MM.1S (cell line): ENCODE data around the gene SLC22A8.

Experiments used
- DNase-seq: peaks from one replicate; pipeline ENCODE4 v3.0.0-alpha.2; 2015
- H2AFZ ChIP-seq: fragments of 300-600 bp; sonication (generic); 2 replicates; pipeline ENCODE4 v1.6.0; 2016; ENCODE audit warnings: antibody characterized with exemption, low read length
- H3F3A ChIP-seq: fragments of 300-600 bp; sonication (generic); 2 replicates; pipeline ENCODE4 v1.6.1; 2016; ENCODE audit warnings: mild to moderate bottlenecking, antibody characterized with exemption, low read length, moderate library complexity, mixed read lengths; ENCODE audit not compliant: insufficient read depth
- H3K27ac ChIP-seq: fragments of 300-600 bp; sonication (generic); 2 replicates; pipeline ENCODE4 v1.5.1; 2016; ENCODE audit warnings: mild to moderate bottlenecking, low read length
- H3K27me3 ChIP-seq: fragments of 300-600 bp; sonication (generic); replicated peaks from 2 replicates; pipeline ENCODE4 v1.6.0; 2016; ENCODE audit warnings: low read length; ENCODE audit not compliant: insufficient read depth
- H3K36me3 ChIP-seq: fragments of 300-600 bp; sonication (generic); replicated peaks from 2 replicates; pipeline ENCODE4 v1.6.1; 2016; ENCODE audit warnings: mild to moderate bottlenecking, low read length, mixed read lengths; ENCODE audit not compliant: insufficient read depth
- H3K4me1 ChIP-seq: fragments of 300-600 bp; sonication (generic); 2 replicates; pipeline ENCODE4 v1.6.1; 2016; ENCODE audit warnings: low read length, mixed read lengths
- H3K4me2 ChIP-seq: fragments of 300-600 bp; sonication (generic); 2 replicates; pipeline ENCODE4 v1.6.0; 2016; ENCODE audit warnings: low read depth, low read length
- H3K4me3 ChIP-seq: fragments of 300-600 bp; sonication (generic); 2 replicates; pipeline ENCODE4 v1.5.1; 2016; ENCODE audit warnings: low read length, mixed read lengths
- H3K79me2 ChIP-seq: fragments of 300-600 bp; sonication (generic); 2 replicates; pipeline ENCODE4 v1.6.1; 2016; ENCODE audit warnings: mixed run types, low read length, mixed read lengths
- H3K9ac ChIP-seq: fragments of 300-600 bp; sonication (generic); 2 replicates; pipeline ENCODE4 v1.6.1; 2016; ENCODE audit warnings: low read length, mixed read lengths
- H3K9me2 ChIP-seq: fragments of 300-600 bp; sonication (generic); replicated peaks from 2 replicates; pipeline ENCODE4 v1.6.1; 2016; ENCODE audit warnings: mild to moderate bottlenecking, low read length, mixed read lengths; ENCODE audit not compliant: insufficient read depth
- H3K9me3 ChIP-seq: fragments of 300-600 bp; sonication (generic); replicated peaks from 2 replicates; pipeline ENCODE4 v1.6.1; 2016; ENCODE audit warnings: mild to moderate bottlenecking, low read length, mixed read lengths; ENCODE audit not compliant: insufficient read depth
- H4K20me1 ChIP-seq: fragments of 300-600 bp; sonication (generic); 2 replicates; pipeline ENCODE4 v1.6.1; 2016; ENCODE audit warnings: mild to moderate bottlenecking, low read length, moderate library complexity, mixed read lengths; ENCODE audit not compliant: insufficient read depth
- CTCF ChIP-seq: fragments of 300-600 bp; sonication (generic); IDR thresholded peaks from 2 replicates; pipeline ENCODE4 v1.5.1; 2016; ENCODE audit warnings: antibody characterized with exemption, low read length, mixed read lengths
- EZH2 ChIP-seq: fragments of 300-600 bp; sonication (generic); optimal IDR thresholded peaks from 2 replicates; pipeline ENCODE3; 2017; ENCODE audit warnings: low read depth, mild to moderate bottlenecking, antibody characterized with exemption, low read length, mixed read lengths
- EZH2phosphoT487 ChIP-seq: fragments of 300-600 bp; sonication (generic); IDR thresholded peaks from 2 replicates; pipeline ENCODE4 v1.6.1; 2018; ENCODE audit warnings: antibody characterized with exemption, low read length

The SLC22A8 gene

GRCh38 chr11:63012430-63012829 lies 3.2 kb downstream of the SLC22A8 start:
- Histone ChIP-seq H3K4me3 (no peak overlapping the region), H3K36me3 (no peaks in the 10 kb centered on the region), H4K20me1 (no peaks in the 10 kb centered on the region), H2AFZ (no peak overlapping the region), H3K9me2 (no peaks in the 10 kb centered on the region), H3K4me2 (no peak overlapping the region), H3K27me3 (peaks cover 26% of the 10 kb centered on the region), H3K4me1 (no peaks in the 10 kb centered on the region), H3K9me3 (no peaks in the 10 kb centered on the region), H3K27ac (no peak overlapping the region), H3F3A (no peaks in the 10 kb centered on the region), H3K79me2 (no peaks in the 10 kb centered on the region), H3K9ac (no peak overlapping the region)
- DNase-seq = no peak
- TF ChIP-seq EZH2phosphoT487 (no peak), CTCF (no peak), EZH2 (no peak)

GRCh38 chr11:63010934-63011439 lies 4.7 kb downstream of the SLC22A8 start:
- H3K9me3 ChIP-seq = no peaks in the 10 kb centered on the region
- no peaks in the 10 kb centered on the region for H4K20me1 ChIP-seq
- H3K36me3 ChIP-seq = no peaks in the 10 kb centered on the region
- no peak for TF ChIP-seq EZH2
- no peak for TF ChIP-seq EZH2phosphoT487
- no peak for TF ChIP-seq CTCF
- H3K4me2 ChIP-seq = no peak overlapping the region
- peaks cover 18% of the 10 kb centered on the region for H3K27me3 ChIP-seq
- DNase-seq = no peak
- H3F3A ChIP-seq = no peaks in the 10 kb centered on the region
- no peaks in the 10 kb centered on the region for H3K9me2 ChIP-seq
- no peak overlapping the region for H3K27ac ChIP-seq
- H3K4me1 ChIP-seq = no peaks in the 10 kb centered on the region
- no peaks in the 10 kb centered on the region for H3K79me2 ChIP-seq
- H3K9ac ChIP-seq = no peak overlapping the region
- no peak overlapping the region for H3K4me3 ChIP-seq
- H2AFZ ChIP-seq = no peak overlapping the region

- DNase-seq = no peak
- no peaks in the 10 kb centered on the region for H3K4me1 ChIP-seq
- no peaks in the 10 kb centered on the region for H3K79me2 ChIP-seq
- H3K36me3 ChIP-seq = no peaks in the 10 kb centered on the region
- peaks cover 11% of the 10 kb centered on the region for H3K27me3 ChIP-seq
- TF ChIP-seq EZH2 = no peak
- no peak for TF ChIP-seq CTCF
- TF ChIP-seq EZH2phosphoT487 = no peak
- H2AFZ ChIP-seq = no peak overlapping the region
- H3K9ac ChIP-seq = no peak overlapping the region
- H3K27ac ChIP-seq = no peak overlapping the region
- H3K9me2 ChIP-seq = no peaks in the 10 kb centered on the region
- H4K20me1 ChIP-seq = no peaks in the 10 kb centered on the region
- H3K4me2 ChIP-seq = no peak overlapping the region
- no peak overlapping the region for H3K4me3 ChIP-seq
- no peaks in the 10 kb centered on the region for H3F3A ChIP-seq
- H3K9me3 ChIP-seq = no peaks in the 10 kb centered on the region
Observed at GRCh38 chr11:63007920-63008319, 7.7 kb downstream of the SLC22A8 start.
